Measurements from ENCODE around the gene PEX5L.
"Not testable (repeated sequence)": the region's sequence is repeated elsewhere in the genome, so short reads cannot be mapped to it uniquely, and the experiment has no call there.

PEX5L gene

GRCh38 chr3:180049391-180049790, 12.7 kb upstream of the PEX5L start:
- in situ Hi-C loops (cut with MboI; ENCODE audit: low sequenced_read_pairs): no loop called here
- H3K4me1 ChIP-seq: no peaks in the 10 kb centered on the region; the same call in 1 of the 2 replicates
- no peak for DNase-seq (ENCODE audit: low spot score in 2 of 2)
- H3K4me3 ChIP-seq: no peak overlapping the region
- H3K9me3 ChIP-seq: no peaks in the 10 kb centered on the region
- H3K27me3 ChIP-seq (ENCODE audit: low read depth): 0 out of 2 replicates have a peak, but pooled peaks cover 5% of the 10 kb centered on the region
- H3K36me3 ChIP-seq (replicated peaks): no peaks in the 10 kb centered on the region

GRCh38 chr3:180048840-180049239, 12.1 kb upstream of the PEX5L start:
- no peaks in the 10 kb centered on the region for H3K36me3 ChIP-seq (replicated peaks)
- in situ Hi-C loops (cut with MboI; ENCODE audit: low sequenced_read_pairs): no loop called here
- no peak for DNase-seq (ENCODE audit: low spot score in 2 of 2)
- H3K27me3 ChIP-seq (ENCODE audit: low read depth): 0 out of 2 replicates have a peak, but pooled peaks cover 5% of the 10 kb centered on the region
- H3K4me3 ChIP-seq: no peak overlapping the region
- H3K9me3 ChIP-seq: no peaks in the 10 kb centered on the region
- no peaks in the 10 kb centered on the region; the same call in 1 of the 2 replicates for H3K4me1 ChIP-seq

GRCh38 chr3:180048103-180048502, 11.4 kb upstream of the PEX5L start:
- H3K9me3 ChIP-seq: no peaks in the 10 kb centered on the region
- H3K4me1 ChIP-seq: no peaks in the 10 kb centered on the region; the same call in 1 of the 2 replicates
- no peak for DNase-seq (ENCODE audit: low spot score in 2 of 2)
- 0 out of 2 replicates have a peak, but pooled peaks cover 5% of the 10 kb centered on the region for H3K27me3 ChIP-seq (ENCODE audit: low read depth)
- in situ Hi-C loops (cut with MboI; ENCODE audit: low sequenced_read_pairs): no loop called here
- H3K4me3 ChIP-seq: no peak overlapping the region
- no peaks in the 10 kb centered on the region for H3K36me3 ChIP-seq (replicated peaks)

GRCh38 chr3:180040966-180041365, 4.2 kb upstream of the PEX5L start:
- no peaks in the 10 kb centered on the region; the same call in 1 of the 2 replicates for H3K4me1 ChIP-seq
- no peaks in the 10 kb centered on the region for H3K36me3 ChIP-seq (replicated peaks)
- DNase-seq (ENCODE audit: low spot score in 2 of 2): no peak
- in situ Hi-C loops (cut with MboI; ENCODE audit: low sequenced_read_pairs): no loop called here
- H3K4me3 ChIP-seq: no peak overlapping the region
- no peaks in the 10 kb centered on the region for H3K9me3 ChIP-seq
- peaks cover 24% of the 10 kb centered on the region for H3K27me3 ChIP-seq (ENCODE audit: low read depth)

GRCh38 chr3:180036092-180036670, 556 bp downstream of the PEX5L start:
- DNase-seq (ENCODE audit: low spot score in 2 of 2): no peak
- no peaks in the 10 kb centered on the region; the same call in 1 of the 2 replicates for H3K4me1 ChIP-seq
- H3K4me3 ChIP-seq: peak overlapping the region; percentile 28
- no peaks in the 10 kb centered on the region for H3K36me3 ChIP-seq (replicated peaks)
- H3K9me3 ChIP-seq: no peaks in the 10 kb centered on the region
- peaks cover 40% of the 10 kb centered on the region for H3K27me3 ChIP-seq (ENCODE audit: low read depth)
- in situ Hi-C loops (cut with MboI; ENCODE audit: low sequenced_read_pairs): no loop called here

- no peaks in the 10 kb centered on the region for H3K9me3 ChIP-seq
- H3K36me3 ChIP-seq (replicated peaks): no peaks in the 10 kb centered on the region
- no peaks in the 10 kb centered on the region for H3K27me3 ChIP-seq (ENCODE audit: low read depth)
- H3K4me3 ChIP-seq: no peak overlapping the region
- in situ Hi-C loops (cut with MboI; ENCODE audit: low sequenced_read_pairs): no loop called here
- no peaks in the 10 kb centered on the region for H3K4me1 ChIP-seq
- DNase-seq (ENCODE audit: low spot score in 2 of 2): no peak
Observed at GRCh38 chr3:180026997-180027396, 9.7 kb downstream of the PEX5L start.

GRCh38 chr3:180018543-180018942, 18.2 kb downstream of the PEX5L start:
- H3K9me3 ChIP-seq: no peaks in the 10 kb centered on the region
- no peaks in the 10 kb centered on the region for H3K36me3 ChIP-seq (replicated peaks)
- no peak overlapping the region for H3K4me3 ChIP-seq
- H3K4me1 ChIP-seq: no peaks in the 10 kb centered on the region
- in situ Hi-C loops (cut with MboI; ENCODE audit: low sequenced_read_pairs): no loop called here
- H3K27me3 ChIP-seq (ENCODE audit: low read depth): no peaks in the 10 kb centered on the region
- DNase-seq (ENCODE audit: low spot score in 2 of 2): no peak

GRCh38 chr3:180017846-180018245, 18.9 kb downstream of the PEX5L start:
- Histone ChIP-seq H3K36me3 (replicated peaks) (no peaks in the 10 kb centered on the region), H3K4me3 (no peak overlapping the region), H3K27me3 (ENCODE audit: low read depth) (no peaks in the 10 kb centered on the region), H3K4me1 (no peaks in the 10 kb centered on the region), H3K9me3 (no peaks in the 10 kb centered on the region)
- in situ Hi-C loops (cut with MboI; ENCODE audit: low sequenced_read_pairs): no loop called here
- no peak for DNase-seq (ENCODE audit: low spot score in 2 of 2)

GRCh38 chr3:180011927-180012326, 24.8 kb downstream of the PEX5L start:
- in situ Hi-C loops (cut with MboI; ENCODE audit: low sequenced_read_pairs): no loop called here

GRCh38 chr3:180008318-180008717, 28.4 kb downstream of the PEX5L start:
- H3K4me1 ChIP-seq; H3K4me3 ChIP-seq; H3K27me3 ChIP-seq (ENCODE audit: low read depth); in situ Hi-C loops (cut with MboI; ENCODE audit: low sequenced_read_pairs); H3K36me3 ChIP-seq (replicated peaks); DNase-seq (ENCODE audit: low spot score in 2 of 2); H3K9me3 ChIP-seq: not testable (repeated sequence)

More at GRCh38 chr3:180011927-180012326, 24.8 kb downstream of the PEX5L start:
- Histone ChIP-seq H3K9me3 (peaks cover 4% of the 10 kb centered on the region; the same call in 1 of the 2 replicates), H3K4me3 (no peak overlapping the region), H3K27me3 (ENCODE audit: low read depth) (no peaks in the 10 kb centered on the region), H3K4me1 (no peaks in the 10 kb centered on the region), H3K36me3 (replicated peaks) (no peaks in the 10 kb centered on the region)
- DNase-seq (ENCODE audit: low spot score in 2 of 2): no peak

- in situ Hi-C loops (cut with MboI; ENCODE audit: low sequenced_read_pairs): no loop called here
- no peak for DNase-seq (ENCODE audit: low spot score in 2 of 2)
- Histone ChIP-seq H3K4me3 (no peak overlapping the region), H3K36me3 (replicated peaks) (no peaks in the 10 kb centered on the region), H3K9me3 (peaks cover 4% of the 10 kb centered on the region; the same call in 1 of the 2 replicates), H3K27me3 (ENCODE audit: low read depth) (peaks cover 5% of the 10 kb centered on the region; the same call in 1 of the 2 replicates), H3K4me1 (no peaks in the 10 kb centered on the region)
Observed at GRCh38 chr3:180004542-180004941, 32.2 kb downstream of the PEX5L start.

- no peak for DNase-seq (ENCODE audit: low spot score in 2 of 2)
- Histone ChIP-seq H3K36me3 (replicated peaks) (no peaks in the 10 kb centered on the region), H3K9me3 (no peaks in the 10 kb centered on the region), H3K4me3 (no peak overlapping the region), H3K4me1 (no peaks in the 10 kb centered on the region), H3K27me3 (ENCODE audit: low read depth) (peaks cover 5% of the 10 kb centered on the region; the same call in 1 of the 2 replicates)
- in situ Hi-C loops (cut with MboI; ENCODE audit: low sequenced_read_pairs): no loop called here
Observed at GRCh38 chr3:180002006-180002405, 34.7 kb downstream of the PEX5L start.

GRCh38 chr3:180000500-180000899, 36.2 kb downstream of the PEX5L start:
- in situ Hi-C loops (cut with MboI; ENCODE audit: low sequenced_read_pairs): no loop called here
- DNase-seq (ENCODE audit: low spot score in 2 of 2): no peak
- no peaks in the 10 kb centered on the region for H3K36me3 ChIP-seq (replicated peaks)
- H3K9me3 ChIP-seq: no peaks in the 10 kb centered on the region
- no peaks in the 10 kb centered on the region for H3K4me1 ChIP-seq
- peaks cover 5% of the 10 kb centered on the region; the same call in 1 of the 2 replicates for H3K27me3 ChIP-seq (ENCODE audit: low read depth)
- no peak overlapping the region for H3K4me3 ChIP-seq

GRCh38 chr3:179995406-179995805, 41.3 kb downstream of the PEX5L start:
- Histone ChIP-seq H3K36me3 (replicated peaks) (no peaks in the 10 kb centered on the region), H3K4me1 (no peaks in the 10 kb centered on the region), H3K9me3 (no peaks in the 10 kb centered on the region), H3K27me3 (ENCODE audit: low read depth) (no peaks in the 10 kb centered on the region), H3K4me3 (no peak overlapping the region)
- no peak for DNase-seq (ENCODE audit: low spot score in 2 of 2)
- in situ Hi-C loops (cut with MboI; ENCODE audit: low sequenced_read_pairs): no loop called here

- H3K27me3 ChIP-seq (ENCODE audit: low read depth): no peaks in the 10 kb centered on the region
- in situ Hi-C loops (cut with MboI; ENCODE audit: low sequenced_read_pairs): no loop called here
- no peaks in the 10 kb centered on the region for H3K9me3 ChIP-seq
- DNase-seq (ENCODE audit: low spot score in 2 of 2): no peak
- H3K4me1 ChIP-seq: no peaks in the 10 kb centered on the region
- no peak overlapping the region for H3K4me3 ChIP-seq
- no peaks in the 10 kb centered on the region for H3K36me3 ChIP-seq (replicated peaks)
Observed at GRCh38 chr3:179991883-179992282, 44.9 kb downstream of the PEX5L start.
